ACC112 (cell line): ENCODE data around the gene CHRNB1.

Experiments
- H2AFZ ChIP-seq: fragments of 200-600 bp; sonication (generic); one replicate; pipeline ENCODE4 v1.6.0; 2017; ENCODE audit warnings: antibody characterized with exemption, low read length; ENCODE audit not compliant: unreplicated experiment
- H3K27ac ChIP-seq: fragments of 200-600 bp; sonication (generic); 2 replicates; pipeline ENCODE4 v1.5.1; 2014; ENCODE audit warnings: low read depth, mild to moderate bottlenecking, antibody characterized with exemption, low read length, moderate library complexity
- H3K27me3 ChIP-seq: fragments of 200-600 bp; sonication (generic); 2 replicates; pipeline ENCODE4 v1.6.1; 2014; ENCODE audit warnings: mild to moderate bottlenecking, antibody characterized with exemption, low read length, moderate library complexity, mixed read lengths; ENCODE audit not compliant: insufficient read depth
- H3K36me3 ChIP-seq: fragments of 200-600 bp; sonication (generic); 2 replicates; pipeline ENCODE4 v1.6.1; 2016; ENCODE audit warnings: mild to moderate bottlenecking, antibody characterized with exemption, low read length, moderate library complexity, mixed read lengths; ENCODE audit not compliant: insufficient read depth
- H3K4me1 ChIP-seq: fragments of 200-600 bp; sonication (generic); one replicate; pipeline ENCODE4 v1.6.1; 2016; ENCODE audit warnings: low read length, mixed read lengths; ENCODE audit not compliant: insufficient read depth, unreplicated experiment, control insufficient read depth
- H3K4me3 ChIP-seq: fragments of 200-600 bp; sonication (generic); 2 replicates; pipeline ENCODE4 v1.5.1; 2014; ENCODE audit warnings: mild to moderate bottlenecking, low read depth, low read length
- H3K79me2 ChIP-seq: fragments of 200-600 bp; sonication (generic); one replicate; pipeline ENCODE4 v1.6.0; 2016; ENCODE audit warnings: low read length; ENCODE audit not compliant: control insufficient read depth, unreplicated experiment, insufficient read depth

CHRNB1 gene, protein sequence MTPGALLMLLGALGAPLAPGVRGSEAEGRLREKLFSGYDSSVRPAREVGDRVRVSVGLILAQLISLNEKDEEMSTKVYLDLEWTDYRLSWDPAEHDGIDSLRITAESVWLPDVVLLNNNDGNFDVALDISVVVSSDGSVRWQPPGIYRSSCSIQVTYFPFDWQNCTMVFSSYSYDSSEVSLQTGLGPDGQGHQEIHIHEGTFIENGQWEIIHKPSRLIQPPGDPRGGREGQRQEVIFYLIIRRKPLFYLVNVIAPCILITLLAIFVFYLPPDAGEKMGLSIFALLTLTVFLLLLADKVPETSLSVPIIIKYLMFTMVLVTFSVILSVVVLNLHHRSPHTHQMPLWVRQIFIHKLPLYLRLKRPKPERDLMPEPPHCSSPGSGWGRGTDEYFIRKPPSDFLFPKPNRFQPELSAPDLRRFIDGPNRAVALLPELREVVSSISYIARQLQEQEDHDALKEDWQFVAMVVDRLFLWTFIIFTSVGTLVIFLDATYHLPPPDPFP

DNA sequence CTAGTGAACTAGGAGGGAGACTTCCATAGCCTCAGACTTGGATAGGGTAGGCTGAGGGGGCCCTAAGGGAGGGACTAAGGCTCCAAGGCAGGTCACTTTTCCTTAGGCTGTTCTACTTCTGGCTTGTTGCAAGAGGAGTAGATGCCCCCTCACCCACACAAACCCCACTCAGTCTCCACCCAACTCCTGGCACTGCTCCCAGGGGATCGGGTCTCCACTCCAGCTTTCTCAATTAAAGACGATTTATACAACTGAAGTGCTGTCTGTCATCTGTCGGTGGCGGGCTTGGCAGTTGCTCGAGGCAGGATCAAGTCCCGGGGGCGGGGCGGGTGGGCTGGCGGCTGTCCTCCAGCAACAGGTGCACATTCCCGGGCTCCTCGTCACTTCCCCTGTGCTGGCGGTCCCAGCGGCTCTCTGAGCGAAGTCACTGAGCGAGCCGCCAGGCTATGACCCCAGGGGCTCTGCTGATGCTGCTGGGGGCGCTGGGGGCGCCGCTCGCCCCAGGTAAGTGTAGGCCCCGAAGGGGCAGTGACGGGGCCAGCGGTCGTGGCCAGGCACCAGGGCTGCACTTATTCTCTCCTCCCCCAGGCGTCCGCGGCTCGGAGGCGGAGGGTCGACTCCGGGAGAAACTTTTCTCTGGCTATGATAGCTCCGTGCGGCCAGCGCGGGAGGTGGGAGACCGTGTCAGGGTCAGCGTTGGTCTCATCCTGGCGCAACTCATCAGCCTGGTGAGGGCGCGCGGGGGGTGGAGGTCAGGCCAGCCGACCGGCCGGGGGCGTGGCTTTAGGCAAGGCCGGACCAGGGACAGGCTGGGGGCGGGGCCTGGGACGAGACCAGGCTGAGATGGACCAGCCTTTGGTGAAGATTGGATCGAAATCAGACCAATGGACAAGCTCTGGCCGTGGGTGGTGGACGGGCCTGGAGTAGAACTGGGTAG, at the start of gene CHRNB1:
TSS of gene CHRNB1 (plus strand) at position 380 of the 937 bp plus-strand sequence. CDS start at position 447, 67 bp downstream.
- Histone ChIP-seq H3K36me3 (no peaks in the 10 kb centered on the region), H3K4me3 (peak within 1 kb of the TSS; percentile 43), H3K4me1 (peaks cover 16% of the 10 kb centered on the region), H3K79me2 (no peaks in the 10 kb centered on the region), H2AFZ (peak within 1 kb of the TSS; percentile 26), H3K27me3 (peaks cover 18% of the 10 kb centered on the region), H3K27ac (no peak within 1 kb of the TSS)

DNA sequence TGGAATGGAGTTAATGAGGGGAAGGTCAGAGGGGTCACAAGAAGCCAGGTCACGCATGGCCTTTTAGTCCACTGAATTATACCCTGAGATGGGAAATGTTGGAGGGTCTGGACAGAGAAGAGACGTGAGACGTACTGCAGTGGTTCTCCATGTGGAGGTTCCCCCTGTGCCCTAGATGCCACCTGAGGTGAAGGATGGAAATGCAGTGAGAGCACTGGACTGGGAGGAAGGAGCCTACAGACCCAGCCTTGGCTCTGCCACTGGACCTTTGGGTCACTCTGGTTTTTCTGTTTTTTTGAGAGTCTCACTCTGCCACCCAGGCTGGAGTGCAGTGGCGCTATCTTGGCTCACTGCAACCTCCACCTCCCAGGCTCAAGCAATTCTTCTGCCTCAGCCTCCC, 48.7 kb upstream of the CHRNB1 start:
- no peak overlapping the region for H3K4me3 ChIP-seq

DNA sequence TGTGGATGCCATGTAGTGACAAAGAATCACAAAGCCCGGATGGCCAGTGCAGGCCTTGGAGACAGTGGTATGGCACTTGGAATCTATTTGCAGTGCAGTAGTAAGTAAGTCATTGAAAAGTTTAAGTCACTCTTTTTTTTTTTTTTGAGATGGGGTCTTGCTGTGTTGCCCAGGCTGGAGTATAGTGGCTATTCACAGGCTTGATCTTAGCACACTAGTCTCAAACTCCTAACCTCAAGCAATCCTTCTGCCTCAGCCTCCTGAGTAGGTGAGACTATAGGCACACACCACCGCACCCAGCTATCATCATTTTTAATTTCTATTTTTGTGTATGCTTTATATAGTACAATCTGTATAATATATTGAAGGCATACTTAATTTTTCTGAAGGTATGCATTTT, 46.2 kb upstream of the CHRNB1 start:
- no peak overlapping the region for H3K4me3 ChIP-seq
- no peaks in the 10 kb centered on the region for H3K36me3 ChIP-seq
- H3K79me2 ChIP-seq: peaks cover 10% of the 10 kb centered on the region
- peaks cover 6% of the 10 kb centered on the region for H3K4me1 ChIP-seq
- no peak overlapping the region for H3K27ac ChIP-seq
- no peaks in the 10 kb centered on the region for H3K27me3 ChIP-seq
- no peak overlapping the region for H2AFZ ChIP-seq

More for the DNA sequence above, 48.7 kb upstream of the CHRNB1 start:
- peaks cover 4% of the 10 kb centered on the region for H3K4me1 ChIP-seq
- H3K36me3 ChIP-seq: peaks cover under 1% of the 10 kb centered on the region; the same call in 1 of the 2 replicates
- no peak overlapping the region for H2AFZ ChIP-seq
- no peak overlapping the region for H3K27ac ChIP-seq
- no peaks in the 10 kb centered on the region for H3K27me3 ChIP-seq
- peaks cover 5% of the 10 kb centered on the region for H3K79me2 ChIP-seq

DNA sequence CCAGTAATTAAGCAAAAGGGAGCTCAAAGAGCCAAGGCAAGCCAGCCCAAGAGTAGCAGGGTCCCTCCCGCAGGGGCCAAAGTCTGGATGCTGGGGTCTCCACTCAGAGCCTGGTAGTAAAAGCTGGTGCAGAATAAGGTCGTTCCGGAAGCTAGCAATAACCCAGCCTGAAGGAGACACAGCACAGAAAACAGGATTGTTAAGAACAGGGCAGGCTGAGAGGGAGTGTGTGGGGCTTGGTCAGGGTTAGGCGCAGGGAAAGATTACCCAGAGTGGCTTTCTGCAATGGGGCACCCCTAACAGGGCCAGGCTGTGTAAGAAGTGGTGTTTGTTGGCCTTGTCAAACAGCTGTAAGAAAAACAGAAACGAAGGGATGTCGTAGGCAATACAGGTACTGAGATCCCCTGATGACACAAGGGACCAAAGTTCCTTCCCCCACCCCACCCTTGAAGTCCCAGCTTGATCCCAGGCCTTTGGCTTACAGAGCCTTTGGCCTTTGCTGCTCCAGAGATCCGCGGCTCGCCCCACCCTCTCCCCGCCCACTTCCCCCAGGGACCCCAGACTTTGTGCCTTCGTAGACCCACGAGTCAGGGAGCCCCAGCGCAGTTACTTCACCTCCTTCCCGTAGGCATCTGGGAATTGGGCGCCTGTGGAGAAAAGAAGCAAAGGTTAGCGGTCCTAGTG, 41.7 kb upstream of the CHRNB1 start:
- Histone ChIP-seq H3K79me2 (peaks cover 26% of the 10 kb centered on the region), H3K27me3 (no peaks in the 10 kb centered on the region), H3K4me1 (peaks cover 9% of the 10 kb centered on the region), H3K36me3 (no peaks in the 10 kb centered on the region), H3K4me3 (peak overlapping the region; percentile 89), H2AFZ (peak overlapping the region; percentile 77), H3K27ac (peak overlapping the region; percentile 17)

DNA sequence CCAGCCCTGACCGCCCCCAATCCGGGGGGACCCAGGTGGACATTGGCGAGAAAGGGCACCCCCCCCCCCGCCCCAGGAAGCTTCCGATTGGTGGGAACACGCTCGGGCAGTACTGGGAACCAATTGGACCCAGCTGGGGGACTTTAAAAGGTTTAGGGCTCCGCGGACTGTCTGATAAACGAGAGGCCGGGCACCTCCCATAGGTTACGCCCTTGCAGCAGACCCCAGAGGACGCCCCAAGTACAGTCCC, 41.2 kb upstream of the CHRNB1 start:
- peaks cover 26% of the 10 kb centered on the region for H3K79me2 ChIP-seq
- H3K4me1 ChIP-seq: peaks cover 9% of the 10 kb centered on the region
- peak overlapping the region; percentile 89 for H3K4me3 ChIP-seq
- H3K27ac ChIP-seq: peak overlapping the region; percentile 17
- peak overlapping the region; percentile 77 for H2AFZ ChIP-seq
- H3K27me3 ChIP-seq: no peaks in the 10 kb centered on the region
- no peaks in the 10 kb centered on the region for H3K36me3 ChIP-seq

DNA sequence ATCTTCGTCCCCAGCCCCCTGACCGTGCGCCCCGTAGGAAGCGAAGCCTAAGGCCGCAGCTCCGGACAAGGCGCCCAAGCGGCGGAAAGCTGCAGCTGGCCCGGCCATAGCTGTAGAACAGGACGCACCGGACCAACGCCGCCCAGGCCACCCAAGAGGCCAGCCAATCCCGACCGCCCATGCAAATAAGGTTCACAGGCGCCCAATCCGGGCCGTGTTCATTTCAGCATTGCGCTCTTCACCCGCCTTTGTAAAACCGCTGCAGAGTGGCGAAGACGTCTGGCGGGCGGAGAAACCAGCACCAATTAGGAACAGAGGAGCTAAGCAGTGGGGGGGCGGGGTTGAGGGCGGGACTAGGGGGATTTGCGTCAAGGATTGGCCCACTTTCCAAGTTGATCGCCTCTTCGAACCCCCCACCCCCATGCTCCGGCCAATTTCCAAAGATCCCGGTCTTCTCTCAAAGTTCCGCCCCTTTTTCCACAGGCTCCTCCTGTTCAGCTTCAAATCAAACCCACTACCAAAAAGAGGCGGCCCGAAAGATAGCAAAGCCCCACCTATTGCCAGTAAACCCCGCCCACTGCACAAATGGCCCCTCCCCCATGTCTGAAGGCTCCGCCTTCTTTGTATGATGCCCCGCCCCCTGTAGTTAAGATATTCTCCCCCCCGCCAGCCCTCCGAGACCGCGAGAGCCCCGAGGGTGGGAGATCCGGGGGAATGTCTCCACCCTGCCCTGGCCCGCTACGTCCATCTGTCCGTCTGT, 40.7 kb upstream of the CHRNB1 start, which contains the start of gene TMEM256:
TSS of gene TMEM256 (minus strand) at position 121 of the 760 bp plus-strand sequence. CDS start at position 108, 13 bp downstream.
- H3K4me3 ChIP-seq: peak within 1 kb of the TSS; percentile 89
- no peaks in the 10 kb centered on the region for H3K36me3 ChIP-seq
- H2AFZ ChIP-seq: peak within 1 kb of the TSS; percentile 85
- H3K27ac ChIP-seq: peak within 1 kb of the TSS; percentile 53
- peaks cover 26% of the 10 kb centered on the region for H3K79me2 ChIP-seq
- H3K4me1 ChIP-seq: peaks cover 9% of the 10 kb centered on the region
- H3K27me3 ChIP-seq: no peaks in the 10 kb centered on the region

DNA sequence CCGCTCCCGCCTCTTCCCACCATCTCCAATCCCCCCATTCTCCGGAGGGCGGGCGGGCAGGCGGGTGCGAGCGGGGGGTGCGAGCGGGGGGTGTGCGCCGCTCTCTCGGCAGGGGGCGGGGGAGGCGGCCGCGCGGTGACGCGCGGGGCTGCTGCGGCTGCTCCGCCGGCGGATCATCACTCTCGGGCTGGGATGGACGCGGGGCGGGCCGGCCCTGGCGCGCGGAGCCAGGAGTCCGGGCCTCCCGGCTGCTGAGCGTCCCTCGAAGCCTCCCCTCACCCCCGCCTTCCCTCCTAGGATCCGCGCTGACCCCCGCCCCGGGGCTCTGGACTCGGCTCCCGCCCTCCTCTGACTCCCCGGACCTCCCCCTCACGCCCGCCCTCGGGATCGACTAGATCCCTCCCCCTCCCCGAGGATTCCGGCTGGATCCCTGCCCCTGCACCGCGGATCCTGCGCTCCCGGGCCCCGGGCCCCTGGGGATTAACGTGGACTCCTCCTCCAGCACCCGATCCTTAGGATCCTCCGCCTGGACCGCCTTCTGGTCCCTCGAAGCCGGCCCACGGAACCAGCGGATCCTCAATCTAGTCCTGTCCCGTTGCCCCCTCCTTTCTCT, 40.0 kb upstream of the CHRNB1 start:
- Histone ChIP-seq H3K4me3 (peak overlapping the region; percentile 89), H3K27me3 (no peaks in the 10 kb centered on the region), H3K36me3 (0 out of 2 replicates have a peak, but pooled peaks cover 7% of the 10 kb centered on the region), H3K4me1 (peaks cover 9% of the 10 kb centered on the region), H3K79me2 (peaks cover 26% of the 10 kb centered on the region), H3K27ac (no peak overlapping the region), H2AFZ (peak overlapping the region; percentile 85)

DNA sequence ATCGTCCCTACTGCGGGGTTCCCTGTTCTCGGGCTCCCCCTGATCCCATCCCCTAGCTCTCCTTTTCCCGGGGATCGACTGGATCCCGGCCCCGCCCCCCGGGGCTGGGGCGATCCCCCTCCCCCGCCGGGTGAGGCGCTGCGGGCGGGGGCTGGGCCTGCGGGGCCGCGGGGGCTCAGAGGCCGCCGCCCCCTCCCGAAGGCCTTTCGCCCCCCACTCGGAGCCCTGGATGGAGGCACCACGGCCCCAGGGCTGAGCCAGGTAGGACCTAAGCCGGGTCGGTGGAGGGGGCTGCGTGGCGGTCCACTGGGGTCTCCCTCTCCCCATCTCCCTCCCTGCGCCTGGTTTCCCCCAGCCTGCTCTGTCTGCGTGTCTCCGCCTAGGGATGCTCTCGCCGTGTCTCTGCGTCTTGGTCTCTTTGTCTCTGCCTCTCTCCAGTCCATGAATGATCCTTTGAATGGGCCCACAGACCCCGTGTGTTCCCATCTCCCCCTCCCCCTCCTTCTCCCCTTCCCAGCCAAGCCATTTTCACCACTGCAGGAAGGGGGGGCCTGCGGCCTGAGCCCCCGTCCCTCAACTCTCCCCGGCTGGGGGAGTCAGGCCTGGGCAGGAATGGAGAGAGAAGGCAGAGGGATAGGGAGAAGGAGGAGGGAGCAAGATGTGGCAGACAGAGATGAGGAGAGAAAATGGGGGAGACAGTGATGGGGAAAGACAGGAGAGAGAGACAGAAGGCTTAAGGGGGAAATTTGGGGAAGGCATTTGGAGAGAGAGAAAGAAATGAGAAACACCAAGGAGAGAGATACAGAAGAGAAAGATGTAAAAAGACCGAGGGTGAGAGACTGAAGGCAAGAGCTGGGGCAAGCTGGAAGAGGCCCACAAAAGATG, 39.3 kb upstream of the CHRNB1 start:
- Histone ChIP-seq H3K4me1 (peaks cover 9% of the 10 kb centered on the region), H2AFZ (peak overlapping the region; percentile 85), H3K27me3 (no peaks in the 10 kb centered on the region), H3K79me2 (peaks cover 26% of the 10 kb centered on the region), H3K36me3 (0 out of 2 replicates have a peak, but pooled peaks cover 7% of the 10 kb centered on the region), H3K27ac (no peak overlapping the region), H3K4me3 (peak overlapping the region; percentile 89)
